Measurements from ENCODE around the gene WRNIP1.

- TF ChIP-seq CTCF (CRISPR knock-in tag; IDR thresholded peaks at IDR 0.05) (no peak), ZNF124 (CRISPR knock-in tag; IDR thresholded peaks at IDR 0.05) (no peak), JUND (CRISPR knock-in tag; IDR thresholded peaks at IDR 0.05) (no peak), ZNF362 (CRISPR knock-in tag; IDR thresholded peaks at IDR 0.05; ENCODE audit: borderline replicate concordance) (no peak), GLI4 (CRISPR knock-in tag; IDR thresholded peaks at IDR 0.05; ENCODE audit: borderline replicate concordance) (no peak), SKIL (CRISPR knock-in tag; IDR thresholded peaks at IDR 0.05; ENCODE audit: borderline replicate concordance) (no peak), ZNF547 (CRISPR knock-in tag; IDR thresholded peaks at IDR 0.05) (no peak), ATF5 (CRISPR knock-in tag; IDR thresholded peaks at IDR 0.05; ENCODE audit: low read depth) (no peak)
Observed at GRCh38 chr6:2743280-2744208, 21.6 kb upstream of the WRNIP1 start.

Data from HepG2 (cell line).